H1 (cell line): ENCODE data around the gene LARP6.

Experiments used
- CEBPB ChIP-seq: IDR thresholded peaks from 2 replicates; pipeline ENCODE4 v1.6.1; 2012; ENCODE audit warnings: low read depth, low read length
- CHD1 ChIP-seq: IDR thresholded peaks from 2 replicates; pipeline ENCODE4 v1.6.1; 2012; ENCODE audit warnings: low read depth, low read length, improper control_type of control experiment
- EP300 ChIP-seq, 2 experiments: IDR thresholded peaks; 1 replicate in 1 of 2; 2 replicates in 1 of 2; pipeline ENCODE4 v1.6.1; 2011 to 2012; ENCODE audit warnings: low read depth in 2 of 2, low read length in 2 of 2, mild to moderate bottlenecking in 2 of 2, borderline replicate concordance in 1 of 2, inconsistent platforms in 1 of 2, moderate library complexity in 1 of 2
- EZH2 ChIP-seq: fragments of 200-600 bp; sonication (generic); IDR thresholded peaks from 2 replicates; pipeline ENCODE4 v1.7.1; 2012; ENCODE audit warnings: low read depth, mild to moderate bottlenecking, moderate library complexity, low read length, inconsistent platforms; ENCODE audit not compliant: severe bottlenecking
- GABPA ChIP-seq: IDR thresholded peaks from 2 replicates; pipeline ENCODE4 v1.6.1; 2011; ENCODE audit warnings: mild to moderate bottlenecking, low read length, moderate library complexity, borderline replicate concordance; ENCODE audit not compliant: insufficient read depth
- KDM1A ChIP-seq: fragments of 200-600, 300-600 bp; sonication (generic); IDR thresholded peaks from 2 replicates; pipeline ENCODE4 v1.7.1; 2016; ENCODE audit warnings: mild to moderate bottlenecking, low read length, borderline replicate concordance
- NANOG ChIP-seq: IDR thresholded peaks from 2 replicates; pipeline ENCODE4 v1.6.1; 2011; ENCODE audit warnings: low read length, low read depth, mild to moderate bottlenecking, inconsistent platforms; ENCODE audit not compliant: insufficient read depth, poor library complexity, severe bottlenecking
- POLR2A ChIP-seq, 2 experiments: IDR thresholded peaks; 1 replicate in 1 of 2; 2 replicates in 1 of 2; pipeline ENCODE4 v1.6.1; 2011; ENCODE audit warnings: low read depth in 2 of 2, low read length in 2 of 2, mild to moderate bottlenecking in 2 of 2; ENCODE audit errors: control extremely low read depth in 1 of 2
- RAD21 ChIP-seq, 2 experiments: IDR thresholded peaks in 1 of 2; conservative IDR thresholded peaks in 1 of 2; 2 replicates each; pipeline ENCODE4 v1.6.1; 2011; ENCODE audit warnings: low read depth in 2 of 2, low read length in 2 of 2, improper control_type of control experiment in 1 of 2, inconsistent platforms in 1 of 2, mild to moderate bottlenecking in 1 of 2, moderate library complexity in 1 of 2
- SIN3A ChIP-seq, 2 experiments: IDR thresholded peaks in 1 of 2; conservative IDR thresholded peaks in 1 of 2; 2 replicates each; pipeline ENCODE4 v1.6.1; 2011 to 2012; ENCODE audit warnings: low read length in 2 of 2, improper control_type of control experiment in 1 of 2, low read depth in 1 of 2, mild to moderate bottlenecking in 1 of 2
- TCF12 ChIP-seq: IDR thresholded peaks from 2 replicates; pipeline ENCODE4 v1.6.1; 2011; ENCODE audit warnings: low read depth, mild to moderate bottlenecking, low read length
- YY1 ChIP-seq: IDR thresholded peaks from 2 replicates; pipeline ENCODE4 v1.6.1; 2011; ENCODE audit warnings: low read depth, mild to moderate bottlenecking, low read length
- TF ChIP-seq, protein P1 (sequence below), 3 experiments: IDR thresholded peaks; 1 replicate in 2 of 3; 2 replicates in 1 of 3; pipeline versions ENCODE4 v1.5.1 to v1.6.1; 2011; ENCODE audit warnings: low read length in 3 of 3, mild to moderate bottlenecking in 3 of 3, inconsistent platforms in 2 of 3, low read depth in 1 of 3, moderate library complexity in 1 of 3; ENCODE audit not compliant: insufficient read depth in 1 of 3; ENCODE audit errors: control extremely low read depth in 1 of 3

- TF ChIP-seq POLR2A (IDR thresholded peaks at IDR 0.05; ENCODE audit: control extremely low read depth in 1 of 2, low read depth in 2 of 2, low read length in 2 of 2), result no peak
- TF ChIP-seq, protein P1, sequence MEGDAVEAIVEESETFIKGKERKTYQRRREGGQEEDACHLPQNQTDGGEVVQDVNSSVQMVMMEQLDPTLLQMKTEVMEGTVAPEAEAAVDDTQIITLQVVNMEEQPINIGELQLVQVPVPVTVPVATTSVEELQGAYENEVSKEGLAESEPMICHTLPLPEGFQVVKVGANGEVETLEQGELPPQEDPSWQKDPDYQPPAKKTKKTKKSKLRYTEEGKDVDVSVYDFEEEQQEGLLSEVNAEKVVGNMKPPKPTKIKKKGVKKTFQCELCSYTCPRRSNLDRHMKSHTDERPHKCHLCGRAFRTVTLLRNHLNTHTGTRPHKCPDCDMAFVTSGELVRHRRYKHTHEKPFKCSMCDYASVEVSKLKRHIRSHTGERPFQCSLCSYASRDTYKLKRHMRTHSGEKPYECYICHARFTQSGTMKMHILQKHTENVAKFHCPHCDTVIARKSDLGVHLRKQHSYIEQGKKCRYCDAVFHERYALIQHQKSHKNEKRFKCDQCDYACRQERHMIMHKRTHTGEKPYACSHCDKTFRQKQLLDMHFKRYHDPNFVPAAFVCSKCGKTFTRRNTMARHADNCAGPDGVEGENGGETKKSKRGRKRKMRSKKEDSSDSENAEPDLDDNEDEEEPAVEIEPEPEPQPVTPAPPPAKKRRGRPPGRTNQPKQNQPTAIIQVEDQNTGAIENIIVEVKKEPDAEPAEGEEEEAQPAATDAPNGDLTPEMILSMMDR (IDR thresholded peaks at IDR 0.05; ENCODE audit: control extremely low read depth in 1 of 3, insufficient read depth in 1 of 3, low read depth in 1 of 3, low read length in 3 of 3), result no peak
- TF ChIP-seq EZH2, result no peak
- no peak for TF ChIP-seq CEBPB
- TF ChIP-seq SIN3A (conservative IDR thresholded peaks at IDR 0.05 in 1 of 2, IDR thresholded peaks at IDR 0.05 in 1 of 2; ENCODE audit: low read depth in 1 of 2, low read length in 2 of 2), result no peak
- TF ChIP-seq RAD21 (IDR thresholded peaks at IDR 0.05 in 1 of 2, conservative IDR thresholded peaks at IDR 0.05 in 1 of 2; ENCODE audit: low read depth in 2 of 2, low read length in 2 of 2), result no peak
- no peak for TF ChIP-seq CHD1
- no peak for TF ChIP-seq TCF12
- TF ChIP-seq KDM1A, result no peak
- TF ChIP-seq NANOG, result no peak
- TF ChIP-seq EP300 (IDR thresholded peaks at IDR 0.05; ENCODE audit: borderline replicate concordance in 1 of 2, low read depth in 2 of 2, low read length in 2 of 2), result no peak
- no peak for TF ChIP-seq YY1
- no peak for TF ChIP-seq GABPA
Observed at GRCh38 chr15:70869346-70869745, 15.4 kb upstream of the LARP6 start.
